ENCODE data around the gene ZNF473. TPM values are rescaled to one million over a fixed set of nuclear protein-coding genes. Genes with fewer than 3 reads are reported as not detected.

ZNF473 gene
- total RNA-seq, 1 experiment from 2014 or later = 11.7 TPM

- H3K27ac ChIP-seq (ENCODE audit: low read length) = no peak overlapping the region
- no peak overlapping the region for H3K4me3 ChIP-seq (ENCODE audit: low read depth in 2 of 2, low read length in 2 of 2)
- intact Hi-C loops (cut with micrococcal nuclease; ENCODE audit: unreplicated experiment) (no loop called here), in situ Hi-C loops (cut with HindIII; ENCODE audit: low pct_unique_long_range_greater_than_20kb, low sequenced_read_pairs) (no loop called here)
- no peak for ATAC-seq
- no TSS peak for BruUV-seq (replicated peaks)
- H3K4me1 ChIP-seq (ENCODE audit: control insufficient read depth, insufficient read depth, low read length) = no peaks in the 10 kb centered on the region
- ChIA-PET POLR2A (no interaction called here), CTCF (no interaction called here)
- no peaks in the 10 kb centered on the region for H3K27me3 ChIP-seq (ENCODE audit: control insufficient read depth, insufficient read depth, low read length)
- DNase-seq (ENCODE audit: low read depth, low spot score) = no peak
- no peaks in the 10 kb centered on the region; the same call in 1 of the 2 replicates for H3K36me3 ChIP-seq (ENCODE audit: control insufficient read depth, insufficient read depth, low read length)
- no peak for TF ChIP-seq CTCF (IDR thresholded peaks at IDR 0.05)
- no peak for TF ChIP-seq POLR2AphosphoS5 (IDR thresholded peaks at IDR 0.05; ENCODE audit: low read depth, low read length)
- TF ChIP-seq TCF7L2 (IDR thresholded peaks at IDR 0.05; ENCODE audit: low read depth, low read length) = no peak
- no peak for TF ChIP-seq REST (IDR thresholded peaks at IDR 0.05; ENCODE audit: insufficient read depth in 1 of 2, low read depth in 2 of 2, low read length in 1 of 2)
- TF ChIP-seq SIN3A (IDR thresholded peaks at IDR 0.05; ENCODE audit: borderline replicate concordance, insufficient read depth, low read depth, low read length) = no peak
- H3K9me3 ChIP-seq (ENCODE audit: control insufficient read depth, insufficient read depth, low read depth, low read length) = no peaks in the 10 kb centered on the region
These were observed 24.8 kb upstream of the ZNF473 start for GRCh38 chr19:50000841-50001557.

- ChIA-PET POLR2A (no interaction called here), CTCF (no interaction called here)
- no peak for DNase-seq (ENCODE audit: low read depth, low spot score)
- Histone ChIP-seq H3K27me3 (ENCODE audit: control insufficient read depth, insufficient read depth, low read length) (no peaks in the 10 kb centered on the region), H3K9me3 (ENCODE audit: control insufficient read depth, insufficient read depth, low read depth, low read length) (no peaks in the 10 kb centered on the region), H3K4me1 (ENCODE audit: control insufficient read depth, insufficient read depth, low read length) (no peaks in the 10 kb centered on the region), H3K4me3 (ENCODE audit: low read depth in 2 of 2, low read length in 2 of 2) (no peak overlapping the region), H3K27ac (ENCODE audit: low read length) (no peak overlapping the region), H3K36me3 (ENCODE audit: control insufficient read depth, insufficient read depth, low read length) (no peaks in the 10 kb centered on the region; the same call in 1 of the 2 replicates)
- no peak for ATAC-seq
- in situ Hi-C loops (cut with HindIII; ENCODE audit: low pct_unique_long_range_greater_than_20kb, low sequenced_read_pairs) = no loop called here
- no TSS peak for BruUV-seq (replicated peaks)
- intact Hi-C loops (cut with micrococcal nuclease; ENCODE audit: unreplicated experiment) = no loop called here
- no peak for TF ChIP-seq REST (IDR thresholded peaks at IDR 0.05; ENCODE audit: insufficient read depth in 1 of 2, low read depth in 2 of 2, low read length in 1 of 2)
- no peak for TF ChIP-seq CTCF (IDR thresholded peaks at IDR 0.05)
- no peak for TF ChIP-seq TCF7L2 (IDR thresholded peaks at IDR 0.05; ENCODE audit: low read depth, low read length)
- TF ChIP-seq SIN3A (IDR thresholded peaks at IDR 0.05; ENCODE audit: borderline replicate concordance, insufficient read depth, low read depth, low read length) = no peak
- no peak for TF ChIP-seq POLR2AphosphoS5 (IDR thresholded peaks at IDR 0.05; ENCODE audit: low read depth, low read length)
These were observed 24.0 kb upstream of the ZNF473 start for GRCh38 chr19:50001775-50002174.

Data from Panc1 (cell line).